ENCODE data around the gene TIA1. TPM values are rescaled to one million over a fixed set of nuclear protein-coding genes. Genes with fewer than 3 reads are reported as not detected.
"Not testable (repeated sequence)": the region's sequence is repeated elsewhere in the genome, so short reads cannot be mapped to it uniquely, and the experiment has no call there.

The TIA1 gene
- total and polyA plus RNA-seq, 11 donors: 18.7 to 53.0 (median 42.1) TPM

DNA sequence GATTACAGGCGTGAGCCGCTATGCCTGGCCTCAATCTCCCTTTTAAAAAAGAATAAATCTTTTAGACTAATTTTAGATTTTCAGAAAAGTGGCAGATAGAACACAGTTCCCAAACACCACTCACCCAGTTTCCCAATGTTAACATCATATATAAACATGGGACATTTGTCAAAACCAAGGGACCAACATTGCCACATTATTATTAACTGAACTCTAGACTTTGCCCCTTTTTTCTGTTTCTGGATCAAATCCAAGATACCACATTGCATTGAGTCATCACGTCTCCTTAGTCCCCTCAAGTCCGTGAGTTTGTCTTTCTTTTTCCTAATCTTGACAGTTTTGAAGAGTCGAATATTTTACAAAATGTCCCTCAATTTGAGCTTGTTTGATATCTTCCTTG, 60.0 kb downstream of the TIA1 start:
- no peaks in the 10 kb centered on the region for H3K9me3 ChIP-seq
- H3K27ac ChIP-seq: no peak overlapping the region
- 81 to 85% (median 85%) methylated on average over 5 of the region's 5 CpGs for WGBS, 4 donors
- intact Hi-C loops (cut with DNase I): no loop called here
- ATAC-seq (no peak), DNase-seq (no peak)
- no peaks in the 10 kb centered on the region for H3K27me3 ChIP-seq
- TF ChIP-seq, protein P1, sequence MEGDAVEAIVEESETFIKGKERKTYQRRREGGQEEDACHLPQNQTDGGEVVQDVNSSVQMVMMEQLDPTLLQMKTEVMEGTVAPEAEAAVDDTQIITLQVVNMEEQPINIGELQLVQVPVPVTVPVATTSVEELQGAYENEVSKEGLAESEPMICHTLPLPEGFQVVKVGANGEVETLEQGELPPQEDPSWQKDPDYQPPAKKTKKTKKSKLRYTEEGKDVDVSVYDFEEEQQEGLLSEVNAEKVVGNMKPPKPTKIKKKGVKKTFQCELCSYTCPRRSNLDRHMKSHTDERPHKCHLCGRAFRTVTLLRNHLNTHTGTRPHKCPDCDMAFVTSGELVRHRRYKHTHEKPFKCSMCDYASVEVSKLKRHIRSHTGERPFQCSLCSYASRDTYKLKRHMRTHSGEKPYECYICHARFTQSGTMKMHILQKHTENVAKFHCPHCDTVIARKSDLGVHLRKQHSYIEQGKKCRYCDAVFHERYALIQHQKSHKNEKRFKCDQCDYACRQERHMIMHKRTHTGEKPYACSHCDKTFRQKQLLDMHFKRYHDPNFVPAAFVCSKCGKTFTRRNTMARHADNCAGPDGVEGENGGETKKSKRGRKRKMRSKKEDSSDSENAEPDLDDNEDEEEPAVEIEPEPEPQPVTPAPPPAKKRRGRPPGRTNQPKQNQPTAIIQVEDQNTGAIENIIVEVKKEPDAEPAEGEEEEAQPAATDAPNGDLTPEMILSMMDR (IDR thresholded peaks at IDR 0.05): no peak
- no peak for TF ChIP-seq POLR2A (IDR thresholded peaks at IDR 0.05)
- no peaks in the 10 kb centered on the region for H3K36me3 ChIP-seq
- H3K4me1 ChIP-seq: peaks cover 0 to 13% (median 4%) of the 10 kb centered on the region in 12 donors
- no peak overlapping the region for H3K4me3 ChIP-seq

DNA sequence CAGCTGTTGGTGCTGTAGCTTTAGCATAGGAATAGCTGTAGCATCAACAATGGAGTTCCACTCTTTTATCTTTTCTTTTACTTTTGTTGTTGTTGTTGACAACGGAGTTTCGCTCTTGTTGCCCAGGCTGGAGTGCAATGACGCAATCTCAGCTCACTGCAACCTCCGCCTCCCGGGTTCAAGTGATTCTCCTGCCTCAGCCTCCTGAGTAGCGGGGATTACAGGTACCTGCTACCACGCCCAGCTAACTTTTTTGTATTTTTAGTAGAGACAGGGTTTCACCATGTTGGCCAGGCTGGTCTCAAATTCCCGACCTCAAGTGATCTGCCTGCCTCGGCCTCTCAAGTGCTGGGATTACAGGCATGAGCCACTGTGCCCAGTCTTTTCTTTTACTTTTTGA, 61.3 kb downstream of the TIA1 start:
- H3K27me3 ChIP-seq; ATAC-seq; H3K27ac ChIP-seq; intact Hi-C loops (cut with DNase I); H3K9me3 ChIP-seq; H3K36me3 ChIP-seq; H3K4me3 ChIP-seq; DNase-seq: not testable (repeated sequence)
- peaks cover 0 to 13% (median 4%) of the 10 kb centered on the region in 12 donors for H3K4me1 ChIP-seq
- 89 to 93% (median 90%) methylated on average over 9 of the region's 9 CpGs for WGBS, 4 donors

DNA sequence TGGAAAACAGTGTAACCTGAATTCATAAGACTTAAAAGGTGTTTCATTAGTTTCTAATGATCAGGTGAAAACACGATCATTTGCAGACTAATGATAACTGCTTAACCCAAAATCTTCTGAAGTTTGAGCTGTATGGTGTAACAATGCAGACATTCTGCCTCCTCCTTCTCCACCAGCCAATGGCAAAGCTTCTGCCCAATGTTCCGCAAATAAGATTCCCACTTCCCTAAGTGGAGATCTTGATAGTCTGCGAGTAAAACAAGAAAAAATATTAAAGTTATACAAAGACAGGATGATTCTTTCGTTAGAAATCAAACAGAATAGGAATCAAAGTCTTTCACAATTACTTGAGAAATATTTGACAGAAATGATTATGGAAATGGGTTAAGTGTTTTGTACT, 65.7 kb downstream of the TIA1 start:
- Histone ChIP-seq H3K4me1 (no peaks in the 10 kb centered on the region), H3K27ac (no peak overlapping the region), H3K27me3 (no peaks in the 10 kb centered on the region), H3K36me3 (peaks cover 0 to 53% (median 49%) of the 10 kb centered on the region in 9 donors), H3K9me3 (no peaks in the 10 kb centered on the region), H3K4me3 (no peak overlapping the region)
- 87 to 90% (median 89%) methylated on average over 4 of the region's 4 CpGs for WGBS, 4 donors
- no peak for TF ChIP-seq POLR2A (IDR thresholded peaks at IDR 0.05)
- TF ChIP-seq, protein P1 (IDR thresholded peaks at IDR 0.05): no peak
- intact Hi-C loops (cut with DNase I): no loop called here
- DNase-seq (no peak), ATAC-seq (no peak)

DNA sequence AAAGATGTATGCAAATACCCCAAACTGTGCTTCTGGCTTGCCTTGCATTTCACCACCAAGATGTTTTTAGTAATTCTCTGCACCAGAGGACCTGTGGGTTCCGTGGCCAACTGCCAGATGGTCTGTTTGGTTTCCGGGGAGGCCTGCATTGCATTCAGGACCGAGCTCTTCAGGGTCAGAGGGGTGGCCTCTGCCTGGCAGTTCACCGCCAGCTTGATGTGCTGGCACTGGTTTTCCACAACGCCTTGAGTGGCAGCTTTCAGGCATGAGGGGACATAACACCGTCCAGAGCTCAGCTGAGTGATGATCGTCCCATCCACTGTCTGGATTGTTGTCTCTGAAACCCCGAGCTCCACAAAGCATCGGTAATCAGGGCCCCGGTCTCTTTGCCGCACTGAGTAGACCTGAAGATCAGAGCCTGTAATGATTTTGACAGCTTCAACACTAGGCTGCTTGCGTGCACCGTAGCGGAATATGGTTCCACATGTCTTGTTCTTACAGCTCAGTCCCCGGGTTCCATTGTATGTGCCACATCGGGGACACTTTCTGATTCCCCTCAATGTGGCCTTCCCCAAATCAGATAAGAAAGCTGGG, 67.0 kb downstream of the TIA1 start:
- DNase-seq (no peak), ATAC-seq (no peak)
- Histone ChIP-seq H3K27ac (no peak overlapping the region), H3K27me3 (no peaks in the 10 kb centered on the region), H3K4me1 (no peaks in the 10 kb centered on the region), H3K9me3 (no peaks in the 10 kb centered on the region), H3K36me3 (peaks cover 0 to 65% (median 62%) of the 10 kb centered on the region in 9 donors), H3K4me3 (no peak overlapping the region)
- WGBS, 4 donors: 89 to 92% (median 90%) methylated on average over 16 of the region's 16 CpGs
- TF ChIP-seq POLR2A (IDR thresholded peaks at IDR 0.05): no peak
- TF ChIP-seq, protein P1 (IDR thresholded peaks at IDR 0.05): no peak
- intact Hi-C loops (cut with DNase I): no loop called here

DNA sequence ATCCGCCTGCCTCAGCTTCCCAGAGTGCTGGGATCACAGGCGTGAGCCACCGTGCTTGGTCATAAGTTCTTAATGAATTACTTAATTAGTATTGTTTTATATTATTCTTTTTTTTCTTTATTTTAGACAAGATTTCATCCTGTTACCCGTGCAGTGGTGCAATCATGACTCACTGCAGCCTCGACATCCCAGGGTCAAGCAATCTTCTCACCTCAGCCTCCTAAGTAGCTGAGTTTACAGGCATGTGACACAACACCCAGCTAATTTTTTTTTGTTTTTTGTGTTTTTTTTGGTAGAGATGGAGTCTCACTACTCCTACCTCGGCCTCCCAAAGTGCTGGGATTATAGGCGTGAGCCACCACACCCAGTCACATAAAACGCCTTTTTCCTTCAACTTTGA, 74.9 kb downstream of the TIA1 start:
- DNase-seq (no peak), ATAC-seq (no peak)
- Histone ChIP-seq H3K27ac (no peak overlapping the region), H3K4me1 (no peaks in the 10 kb centered on the region), H3K27me3 (no peaks in the 10 kb centered on the region), H3K9me3 (no peaks in the 10 kb centered on the region), H3K4me3 (no peak overlapping the region), H3K36me3 (peaks cover 0 to 100% (median 96%) of the 10 kb centered on the region in 9 donors)
- intact Hi-C loops (cut with DNase I): no loop called here
- TF ChIP-seq, protein P1 (IDR thresholded peaks at IDR 0.05): no peak
- no peak for TF ChIP-seq POLR2A (IDR thresholded peaks at IDR 0.05)
- 91 to 99% (median 94%) methylated on average over 8 of the region's 8 CpGs for WGBS, 4 donors

DNA sequence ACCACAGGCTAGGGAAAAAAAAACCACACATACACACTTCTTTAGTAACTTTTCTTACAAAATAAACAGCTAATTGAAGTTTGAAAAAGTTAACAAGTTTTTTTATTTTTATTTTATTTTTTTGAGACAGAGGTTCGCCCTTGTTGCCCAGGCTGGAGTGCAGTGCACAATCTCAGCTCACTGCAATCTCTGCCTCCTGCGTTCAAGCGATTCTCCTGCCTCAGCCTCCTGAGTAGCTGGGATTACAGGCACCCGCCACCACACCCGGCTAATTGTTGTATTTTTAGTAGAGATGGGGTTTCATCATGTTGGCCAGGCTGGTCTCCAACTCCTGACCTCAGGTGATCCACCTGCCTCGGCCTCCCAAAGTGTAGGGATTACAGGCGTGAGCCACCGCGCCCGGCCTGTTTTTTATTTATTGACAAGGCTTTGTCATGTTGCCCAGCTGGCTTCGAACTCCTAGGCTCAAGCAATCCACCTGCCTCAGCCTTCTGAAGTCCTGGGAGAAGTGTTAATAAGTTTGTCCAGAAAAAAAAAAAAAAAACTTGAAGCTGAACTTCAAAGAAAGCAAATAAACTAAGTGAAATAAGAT, 78.7 kb downstream of the TIA1 start:
- ATAC-seq; intact Hi-C loops (cut with DNase I); H3K9me3 ChIP-seq; DNase-seq; H3K4me3 ChIP-seq; H3K27ac ChIP-seq; H3K27me3 ChIP-seq; H3K4me1 ChIP-seq: not testable (repeated sequence)
- H3K36me3 ChIP-seq: peaks cover 0 to 99% (median 93%) of the 10 kb centered on the region in 9 donors
- 93 to 97% (median 96%) methylated on average over 11 of the region's 11 CpGs for WGBS, 4 donors

All from heart left ventricle (tissue), 16 donors.